K562 (cell line): ENCODE data around the gene KRT38. TPM values are rescaled to one million over a fixed set of nuclear protein-coding genes. Genes with fewer than 3 reads are reported as not detected.

Experiments used
- ATAC-seq: fragments of 200-7000 bp; cut with Tn5 transposase; 3 replicates; pipeline ENCODE4 v1.9.1; 2020; ENCODE audit warnings: moderate library complexity
- BruUV-seq: library from RNA; stranded (reverse); fragments of 400-500 nt; replicated peaks from 2 replicates; lab custom pipeline; 2021; lab: Mats Ljungman, UMichigan
- CTCF ChIA-PET: fragments of 300-600 bp; formaldehyde crosslinking; extraction: SDS; loops from one replicate; lab custom pipeline; 2021; ENCODE audit warnings: low intra/inter-chr PET ratio; lab: Yijun Ruan, JAX
- POLR2A ChIA-PET: fragments of 300-600, 350-650 bp; sonication (Branson Sonifier 250); formaldehyde crosslinking; extraction: SDS; loops from one replicate; lab custom pipeline; 2021; ENCODE audit warnings: antibody characterized with exemption, inconsistent platforms; lab: Yijun Ruan, JAX
- DNase-seq, 4 experiments: peaks; one replicate each; pipeline versions ENCODE4 v3.0.0 to v3.0.0-alpha.2; 2011 to 2018; ENCODE audit warnings: low spot score in 3 of 4, mixed read lengths in 3 of 4; ENCODE audit errors: extremely low read depth in 1 of 4
- FAIRE-seq: peaks from 2 replicates; lab custom pipeline; 2011; peaks lifted over from hg19 to GRCh38; lab: Jason Lieb, UNC
- H2AFZ ChIP-seq: 2 replicates; pipeline ENCODE4 v1.6.0; 2011; ENCODE audit warnings: low read depth, low read length, control low read depth, inconsistent platforms
- H3K27ac ChIP-seq: fragments of 200-600 bp; 3 replicates; pipeline ENCODE4 v1.8.0; 2011; ENCODE audit warnings: low read depth, mild to moderate bottlenecking, control low read depth, inconsistent platforms, low read length, moderate library complexity, mixed read lengths; ENCODE audit errors: extremely low read depth
- H3K27me3 ChIP-seq, 2 experiments: fragments of 300-600 bp in 1 of 2; 2 replicates in 1 of 2; 3 replicates in 1 of 2; pipeline versions ENCODE4 v1.6.0 to v1.8.0; 2011; ENCODE audit warnings: inconsistent platforms in 2 of 2, low read length in 2 of 2, mild to moderate bottlenecking in 1 of 2, mixed read lengths in 1 of 2, moderate library complexity in 1 of 2; ENCODE audit not compliant: control insufficient read depth in 2 of 2, insufficient read depth in 2 of 2
- H3K36me3 ChIP-seq: fragments of 300-600 bp; 3 replicates; pipeline ENCODE4 v1.8.0; 2011; ENCODE audit warnings: mild to moderate bottlenecking, low read length, inconsistent platforms; ENCODE audit not compliant: control insufficient read depth, insufficient read depth
- H3K4me1 ChIP-seq, 2 experiments: fragments of 200-600 bp in 1 of 2; replicated peaks in 1 of 2; 2 replicates in 1 of 2; 3 replicates in 1 of 2; pipeline versions ENCODE4 v1.5.1 to v1.8.0; 2011; ENCODE audit warnings: inconsistent platforms in 2 of 2, low read length in 2 of 2, mild to moderate bottlenecking in 1 of 2, mixed read lengths in 1 of 2, moderate library complexity in 1 of 2; ENCODE audit not compliant: control insufficient read depth in 2 of 2, insufficient read depth in 2 of 2
- H3K4me2 ChIP-seq: 2 replicates; pipeline ENCODE4 v1.6.1; 2011; ENCODE audit warnings: low read length, control low read depth, inconsistent platforms, mixed read lengths; ENCODE audit not compliant: insufficient read depth
- H3K4me3 ChIP-seq: fragments of 200-600 bp; sonication (generic), shearing (Covaris generic); 2 replicates; pipeline ENCODE4 v1.5.1; 2016; ENCODE audit warnings: control low read depth, inconsistent platforms
- H3K79me2 ChIP-seq: fragments of 200-600 bp; 3 replicates; pipeline ENCODE4 v1.8.0; 2011; ENCODE audit warnings: low read length, inconsistent platforms; ENCODE audit not compliant: control insufficient read depth, insufficient read depth
- H3K9ac ChIP-seq, 2 experiments: 2 replicates each; pipeline versions ENCODE4 v1.6.0 to v1.6.1; 2011; ENCODE audit warnings: low read depth in 2 of 2, low read length in 2 of 2, control low read depth in 1 of 2, inconsistent platforms in 1 of 2, mild to moderate bottlenecking in 1 of 2, mixed read lengths in 1 of 2; ENCODE audit not compliant: insufficient read depth in 1 of 2
- H3K9me1 ChIP-seq: one replicate; pipeline ENCODE4 v1.6.0; 2011; ENCODE audit warnings: inconsistent platforms, mild to moderate bottlenecking, low read length, moderate library complexity; ENCODE audit not compliant: control insufficient read depth, insufficient read depth
- H3K9me3 ChIP-seq: replicated peaks from 2 replicates; pipeline ENCODE4 v1.5.1; 2011; ENCODE audit warnings: low read depth, low read length, inconsistent platforms; ENCODE audit not compliant: control insufficient read depth, insufficient read depth
- H4K20me1 ChIP-seq: replicated peaks from 2 replicates; pipeline ENCODE4 v1.6.1; 2011; ENCODE audit warnings: low read length, inconsistent platforms, mixed read lengths; ENCODE audit not compliant: control insufficient read depth, insufficient read depth
- CEBPZ ChIP-seq: fragments of 150-350 bp; IDR thresholded peaks from 2 replicates; pipeline ENCODE4 v1.6.1; 2014; ENCODE audit warnings: low read depth, mild to moderate bottlenecking, low read length, borderline replicate concordance
- CHD2 ChIP-seq: IDR thresholded peaks from 2 replicates; pipeline ENCODE4 v1.6.1; 2011; ENCODE audit warnings: low read depth, low read length
- HDAC3 ChIP-seq: fragments of 450-650 bp; IDR thresholded peaks from 2 replicates; pipeline ENCODE4 v1.6.1; 2018; ENCODE audit warnings: borderline replicate concordance, mild to moderate bottlenecking, moderate library complexity; ENCODE audit not compliant: partially characterized antibody
- MCM7 ChIP-seq, 2 experiments: fragments of 450-650 bp; IDR thresholded peaks; 2 replicates each; pipeline ENCODE4 v1.6.1; 2016 to 2018
- RFX7 ChIP-seq: fragments of 250-450 bp; sonication (Bioruptor Pico); IDR thresholded peaks from 2 replicates; pipeline ENCODE4 v1.5.1; 2021; ENCODE audit warnings: mild to moderate bottlenecking
- SAP30 ChIP-seq: fragments of 200-600 bp; sonication (generic); IDR thresholded peaks from 2 replicates; pipeline ENCODE4 v1.6.1; 2012; ENCODE audit warnings: borderline replicate concordance, low read depth, mild to moderate bottlenecking, moderate library complexity, low read length, control low read depth, inconsistent platforms; ENCODE audit not compliant: insufficient read depth, poor library complexity, severe bottlenecking
- SIN3A ChIP-seq, 2 experiments: fragments of 150-350 bp in 1 of 2; IDR thresholded peaks; 2 replicates each; pipeline ENCODE4 v1.6.1; 2011 to 2016; ENCODE audit warnings: borderline replicate concordance in 2 of 2, low read depth in 2 of 2, low read length in 2 of 2, mild to moderate bottlenecking in 2 of 2, moderate library complexity in 2 of 2; ENCODE audit not compliant: control insufficient read depth in 1 of 2
- SP1 ChIP-seq: sonication (generic); formaldehyde crosslinking; IDR thresholded peaks from 2 replicates; pipeline ENCODE4 v1.8.1; 2022; ENCODE audit warnings: mild to moderate bottlenecking, missing genetic modification reagents
- ZNF175 ChIP-seq: fragments of 200-800 bp; sonication (Bioruptor generic); IDR thresholded peaks from 2 replicates; pipeline ENCODE4 v1.6.1; 2016; ENCODE audit warnings: low read depth, mild to moderate bottlenecking, missing genetic modification characterization, missing compliant biosample characterization
- ZNF830 ChIP-seq: fragments of 250-450 bp; sonication (Bioruptor Pico); IDR thresholded peaks from 2 replicates; pipeline ENCODE4 v1.5.0; 2021; ENCODE audit warnings: mild to moderate bottlenecking
- WGBS: fragments of 100-300 bp; shearing (Covaris generic); methylation state at CpG from one replicate; pipeline ENCODE4 v1.1.6; 2016; ENCODE audit warnings: low coverage, mixed read lengths; ENCODE audit not compliant: insufficient coverage; ENCODE audit errors: missing lambda C conversion rate; 5-methylcytosine and 5-hydroxymethylcytosine counted together
- in situ Hi-C: fragments of 300-500 bp; cut with MboI; formaldehyde crosslinking; loops from 4 replicates; pipeline ENCODE4 v1.15.0; 2018; ENCODE audit warnings: inconsistent platforms, mixed read lengths
- intact Hi-C: fragments of 100-400 bp; cut with micrococcal nuclease; formaldehyde crosslinking; loops from 2 replicates; pipeline ENCODE4 v1.14.2; 2022
- polyA plus RNA-seq, 8 experiments: library from polyadenylated mRNA; depleted of rRNA in 4 of 8; stranded (reverse) in 5 of 8; unstranded in 3 of 8; fragments of >200 nt; fragmentation: Nextera tagmentation in 2 of 8; fragmentation: Illumina TruSeq in 1 of 8; extraction: Ambion mirVana in 2 of 8; extraction: Trizol in 1 of 8; gene quantifications; 2 replicates each; pipeline versions ENCODE4 v1.2.1 to v1.2.3, GENCODE V29; 2011 to 2014; ENCODE audit warnings: inconsistent platforms in 1 of 8, missing spikeins in 1 of 8
- total RNA-seq, 7 experiments: library from RNA; depleted of rRNA in 6 of 7; stranded (reverse); fragments of >200 nt in 6 of 7; fragmentation: Illumina TruSeq in 2 of 7; extraction: Trizol in 2 of 7; gene quantifications; 2 replicates each; pipeline versions ENCODE4 v1.2.1 to v1.2.3, GENCODE V29; 2011 to 2021; ENCODE audit warnings: low replicate concordance in 1 of 7

The KRT38 gene
- total and polyA plus RNA-seq, 9 of the 15 experiments (the other 6 are each of a cell fraction or from before 2014, with no cell fraction given), result not detected

GRCh38 chr17:41417127-41417526 lies 23.7 kb downstream of the KRT38 start:
- Histone ChIP-seq H3K9ac (no peak overlapping the region), H3K4me2 (no peak overlapping the region), H3K4me1 (no peaks in the 10 kb centered on the region), H4K20me1 (no peaks in the 10 kb centered on the region), H3K36me3 (no peaks in the 10 kb centered on the region), H3K9me3 (no peaks in the 10 kb centered on the region), H3K27ac (no peak overlapping the region), H3K4me3 (no peak overlapping the region), H3K27me3 (peaks cover 16 to 37% of the 10 kb centered on the region in 2 experiments; a peak in 4 of 5 replicates), H2AFZ (no peak overlapping the region), H3K79me2 (no peaks in the 10 kb centered on the region), H3K9me1 (no peaks in the 10 kb centered on the region)
- WGBS, result 5% methylated on average over 5 of the region's 6 CpGs
- DNase-seq, result no peak
- no TSS peak for BruUV-seq
- ChIA-PET POLR2A (interaction anchor here (0.8 to 1.9 kb wide), 3 partner anchors 9 to 13 kb away, joined by 3 to 8 read pairs (median 5); no protein-coding TSS in a partner anchor), CTCF (no interaction called here)
- no peak for ATAC-seq
- no peak for FAIRE-seq
- in situ Hi-C loops (no loop called here), intact Hi-C loops (no loop called here)
- no peak for TF ChIP-seq SIN3A (IDR thresholded peaks at IDR 0.05; ENCODE audit: borderline replicate concordance in 2 of 2, control insufficient read depth in 1 of 2, low read depth in 2 of 2, low read length in 2 of 2)
- no peak for TF ChIP-seq CEBPZ
- TF ChIP-seq ZNF830 (CRISPR knock-in tag), result no peak
- TF ChIP-seq CHD2, result no peak
- no peak for TF ChIP-seq SP1 (CRISPR knock-in tag)
- no peak for TF ChIP-seq MCM7 (IDR thresholded peaks at IDR 0.05)
- TF ChIP-seq RFX7 (CRISPR knock-in tag), result no peak
- no peak for TF ChIP-seq HDAC3
- TF ChIP-seq SAP30, result no peak
- no peak for TF ChIP-seq ZNF175 (CRISPR knock-in tag)
